Erythroblast (primary cell): ENCODE measurements around the gene KSR1.

Source experiments
- GATA1 ChIP-seq: IDR thresholded peaks from 2 replicates; pipeline ENCODE4 v1.6.1; 2011; ENCODE audit warnings: low read depth, mild to moderate bottlenecking, control low read depth, low read length, moderate library complexity
- POLR2A ChIP-seq: IDR thresholded peaks from 2 replicates; pipeline ENCODE4 v1.6.1; 2011; ENCODE audit warnings: mild to moderate bottlenecking, low read length

DNA sequence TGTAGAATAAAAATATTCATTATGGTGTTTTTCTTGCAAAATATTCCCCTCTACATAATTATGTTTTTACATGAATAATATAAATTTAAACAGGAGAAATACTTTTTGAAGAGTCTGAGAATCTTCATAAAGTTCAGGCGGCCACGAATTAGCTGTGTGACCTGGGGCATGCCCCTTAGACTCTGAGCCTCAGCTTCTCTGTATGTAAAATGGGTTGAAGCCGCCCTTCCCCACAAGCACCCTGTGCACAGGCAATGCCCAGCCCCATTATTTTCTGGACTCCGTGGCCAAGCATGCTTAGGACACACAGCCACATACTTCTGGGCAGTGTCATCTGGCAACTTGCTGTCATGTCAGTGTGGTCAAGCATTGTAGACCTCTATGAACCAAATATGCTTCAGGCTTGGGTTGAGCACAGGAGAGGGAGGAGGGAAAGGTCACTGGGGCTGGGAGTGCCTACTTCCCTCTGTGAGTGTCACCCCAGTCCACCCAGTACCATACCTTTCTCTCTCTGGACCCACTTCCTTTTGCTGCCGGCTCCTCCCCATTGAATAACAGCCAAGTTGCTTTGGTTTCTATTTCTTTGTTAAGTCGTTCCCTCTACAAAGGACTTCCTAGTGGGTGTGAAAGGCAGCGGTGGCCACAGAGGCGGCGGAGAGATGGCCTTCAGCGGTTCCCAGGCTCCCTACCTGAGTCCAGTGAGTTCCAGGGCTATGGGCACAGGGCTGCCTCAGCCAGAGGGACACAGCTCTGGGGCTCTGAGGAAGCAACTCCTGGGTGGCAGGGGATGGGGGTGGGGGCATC, 174.6 kb downstream of the KSR1 start, which contains the start of gene LGALS9:
- TF ChIP-seq POLR2A: no peak
- TF ChIP-seq GATA1: no peak
